Measurements from ENCODE around the gene SH2D3C.
"Not testable (repeated sequence)": the region's sequence is repeated elsewhere in the genome, so short reads cannot be mapped to it uniquely, and the experiment has no call there.

The SH2D3C gene

DNA sequence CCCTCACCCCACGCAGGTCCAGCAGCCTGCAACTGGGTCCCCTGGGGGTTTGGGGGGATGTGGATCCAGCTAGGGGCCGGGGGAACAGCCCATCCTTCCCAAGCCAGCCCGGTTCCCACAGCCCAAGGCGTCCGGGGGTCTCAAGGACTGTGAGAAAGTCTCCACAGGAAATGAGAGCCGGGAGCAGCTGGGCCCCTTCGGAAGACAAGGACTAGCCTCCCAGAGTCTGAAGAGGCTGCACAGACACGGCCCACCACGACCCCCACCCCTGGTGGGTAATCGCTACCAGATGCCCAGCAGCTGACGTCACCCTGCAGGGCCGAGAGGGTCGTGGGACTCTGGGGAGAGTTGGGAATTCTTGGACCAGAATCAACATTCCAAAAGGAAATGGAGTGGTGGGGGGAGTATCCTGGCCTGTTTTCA lies 10.5 kb downstream of the SH2D3C start:
- no peak for ATAC-seq
- Mint-ChIP-seq H3K27me3 (no peaks in the 10 kb centered on the region), H3K4me3 (no peak overlapping the region), H3K36me3 (peaks cover 56% of the 10 kb centered on the region), H3K4me1 (peaks cover 92% of the 10 kb centered on the region), H3K27ac (peak overlapping the region; percentile 88), H3K9me3 (no peaks in the 10 kb centered on the region)

DNA sequence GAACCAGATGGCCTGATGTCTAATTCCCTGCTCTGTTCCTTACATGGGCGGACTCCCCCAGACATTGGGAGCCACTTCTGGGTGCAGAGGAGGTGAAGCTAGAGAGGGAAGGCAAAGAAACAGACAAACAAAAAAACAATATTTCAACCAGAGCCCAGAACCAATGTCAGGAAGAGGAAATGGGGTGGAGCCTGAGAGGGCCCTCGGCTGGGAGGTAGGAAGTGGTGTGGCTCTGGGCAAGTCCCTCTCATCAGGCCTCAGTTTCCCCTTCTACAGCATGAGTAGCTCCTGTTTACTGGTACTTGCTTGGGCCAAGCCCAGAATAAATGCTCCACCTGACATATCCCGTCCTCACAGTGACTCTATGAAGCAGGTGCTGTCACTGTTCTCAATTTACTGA lies 11.1 kb downstream of the SH2D3C start:
- no peak for ATAC-seq
- no peaks in the 10 kb centered on the region for H3K27me3 Mint-ChIP-seq
- H3K9me3 Mint-ChIP-seq = no peaks in the 10 kb centered on the region
- peaks cover 59% of the 10 kb centered on the region for H3K36me3 Mint-ChIP-seq
- H3K27ac Mint-ChIP-seq = peak overlapping the region; percentile 88
- H3K4me3 Mint-ChIP-seq = peak overlapping the region; percentile 25
- peaks cover 95% of the 10 kb centered on the region for H3K4me1 Mint-ChIP-seq

DNA sequence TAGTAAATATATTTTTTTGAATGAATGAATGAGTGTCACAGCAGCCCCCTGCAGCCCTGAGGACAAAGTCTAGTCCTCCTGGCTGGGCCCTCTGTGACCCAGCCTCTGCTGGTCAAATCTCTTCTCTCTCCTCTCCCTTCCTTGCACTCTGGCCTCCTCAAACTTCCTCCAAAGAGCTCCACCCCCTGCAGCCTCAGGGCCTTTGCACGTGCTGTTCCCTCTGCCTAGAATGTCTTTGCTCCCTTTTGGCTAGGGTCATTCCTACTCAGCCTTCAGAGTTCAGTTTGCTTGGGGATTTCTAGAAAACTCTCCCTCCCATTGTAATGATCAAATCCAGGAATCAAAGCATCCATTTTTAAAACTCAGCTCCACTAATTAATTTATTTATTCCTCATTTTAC lies 13.0 kb downstream of the SH2D3C start:
- H3K4me3 Mint-ChIP-seq = no peak overlapping the region
- peaks cover 64% of the 10 kb centered on the region for H3K36me3 Mint-ChIP-seq
- H3K27ac Mint-ChIP-seq = peak overlapping the region; percentile 88
- no peak for ATAC-seq
- H3K4me1 Mint-ChIP-seq = peaks cover 81% of the 10 kb centered on the region
- H3K27me3 Mint-ChIP-seq = no peaks in the 10 kb centered on the region
- H3K9me3 Mint-ChIP-seq = no peaks in the 10 kb centered on the region

DNA sequence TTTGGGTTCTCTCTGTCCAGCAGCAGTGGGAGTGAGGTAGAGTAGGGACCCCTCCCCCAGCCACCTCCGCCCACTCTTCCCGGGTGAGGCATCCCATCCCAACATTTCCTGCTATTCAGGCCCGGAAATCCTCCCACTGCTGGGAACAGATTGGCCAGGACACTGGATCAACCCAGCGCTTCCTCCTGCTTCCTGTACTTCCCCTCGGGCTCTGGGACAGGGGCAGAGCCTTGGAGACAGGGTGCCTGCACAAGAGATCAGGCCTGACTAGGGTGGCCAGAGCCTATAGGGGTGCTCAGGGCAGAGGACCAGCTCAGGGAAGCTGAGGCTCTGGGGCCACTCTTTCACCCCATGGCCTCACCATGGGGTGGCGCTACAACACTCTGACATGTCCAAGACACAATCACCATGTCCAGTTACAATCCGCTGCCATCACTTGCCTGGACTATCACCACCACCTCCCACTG lies 14.5 kb downstream of the SH2D3C start:
- H3K27ac Mint-ChIP-seq = peak overlapping the region; percentile 78
- H3K27me3 Mint-ChIP-seq = no peaks in the 10 kb centered on the region
- no peak overlapping the region for H3K4me3 Mint-ChIP-seq
- H3K4me1 Mint-ChIP-seq = peaks cover 66% of the 10 kb centered on the region
- H3K9me3 Mint-ChIP-seq = no peaks in the 10 kb centered on the region
- peaks cover 62% of the 10 kb centered on the region for H3K36me3 Mint-ChIP-seq
- no peak for ATAC-seq

DNA sequence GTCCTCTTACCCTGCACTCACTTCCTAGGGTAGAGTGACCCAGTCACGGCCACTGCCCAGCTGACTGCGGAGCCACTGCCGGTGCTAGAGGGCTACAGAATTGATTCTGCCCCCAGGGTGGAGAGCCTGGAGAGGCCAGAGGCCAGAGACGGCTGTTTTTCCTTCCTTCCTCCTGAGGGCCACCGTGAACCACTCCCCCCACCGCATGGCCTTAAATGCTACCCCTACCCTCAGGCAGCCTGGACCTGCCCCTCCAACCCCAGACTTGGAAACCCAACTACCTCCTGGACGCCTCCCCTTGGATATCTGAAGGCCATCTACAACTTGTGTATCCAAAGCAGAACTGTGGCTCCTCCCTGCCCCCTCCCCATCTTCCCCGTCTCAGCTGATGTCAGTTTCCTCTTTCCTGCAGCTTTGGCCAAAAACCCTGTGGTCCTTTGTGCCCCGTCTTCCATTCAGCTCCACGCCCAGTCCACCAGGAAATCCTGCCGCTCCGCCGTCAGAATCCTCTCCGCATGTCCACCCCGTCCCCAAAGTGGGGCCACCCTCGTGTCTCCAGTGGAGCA lies 16.3 kb downstream of the SH2D3C start:
- H3K36me3 Mint-ChIP-seq = peaks cover 60% of the 10 kb centered on the region
- no peaks in the 10 kb centered on the region for H3K27me3 Mint-ChIP-seq
- peak overlapping the region; percentile 78 for H3K27ac Mint-ChIP-seq
- no peak overlapping the region for H3K4me3 Mint-ChIP-seq
- ATAC-seq = no peak
- H3K4me1 Mint-ChIP-seq = peaks cover 57% of the 10 kb centered on the region
- no peaks in the 10 kb centered on the region for H3K9me3 Mint-ChIP-seq

GRCh38 chr9:127761491-127761956 lies 16.9 kb downstream of the SH2D3C start:
- Mint-ChIP-seq H3K36me3 (peaks cover 53% of the 10 kb centered on the region), H3K4me1 (peaks cover 50% of the 10 kb centered on the region)

DNA sequence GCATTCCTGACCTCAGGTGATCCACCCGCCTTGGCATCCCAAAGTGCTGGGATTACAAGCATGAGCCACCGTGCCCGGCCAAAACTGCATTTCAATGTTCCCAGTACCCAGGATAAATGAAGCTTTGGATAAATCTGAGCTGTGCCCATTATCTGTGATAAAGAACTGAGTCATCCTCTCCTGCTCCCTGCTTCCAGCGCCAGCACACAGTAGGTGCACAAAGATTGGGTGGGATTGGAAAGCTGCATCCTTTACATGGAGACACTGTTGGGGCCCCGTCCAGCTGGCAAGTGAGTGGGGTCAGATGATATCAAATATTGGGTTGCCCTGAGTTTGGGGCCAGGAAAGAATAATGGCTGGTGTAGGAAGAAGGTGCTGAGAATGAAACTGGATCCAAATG lies 17.4 kb downstream of the SH2D3C start:
- Mint-ChIP-seq H3K27me3 (no peaks in the 10 kb centered on the region), H3K36me3 (peaks cover 49% of the 10 kb centered on the region), H3K27ac (peak overlapping the region; percentile 78), H3K4me1 (peaks cover 45% of the 10 kb centered on the region), H3K4me3 (no peak overlapping the region), H3K9me3 (no peaks in the 10 kb centered on the region)
- ATAC-seq = no peak

More at GRCh38 chr9:127761491-127761956, 16.9 kb downstream of the SH2D3C start:
- no peaks in the 10 kb centered on the region for H3K27me3 Mint-ChIP-seq
- H3K4me3 Mint-ChIP-seq = no peak overlapping the region
- no peak for ATAC-seq
- peak overlapping the region; percentile 78 for H3K27ac Mint-ChIP-seq
- H3K9me3 Mint-ChIP-seq = no peaks in the 10 kb centered on the region

DNA sequence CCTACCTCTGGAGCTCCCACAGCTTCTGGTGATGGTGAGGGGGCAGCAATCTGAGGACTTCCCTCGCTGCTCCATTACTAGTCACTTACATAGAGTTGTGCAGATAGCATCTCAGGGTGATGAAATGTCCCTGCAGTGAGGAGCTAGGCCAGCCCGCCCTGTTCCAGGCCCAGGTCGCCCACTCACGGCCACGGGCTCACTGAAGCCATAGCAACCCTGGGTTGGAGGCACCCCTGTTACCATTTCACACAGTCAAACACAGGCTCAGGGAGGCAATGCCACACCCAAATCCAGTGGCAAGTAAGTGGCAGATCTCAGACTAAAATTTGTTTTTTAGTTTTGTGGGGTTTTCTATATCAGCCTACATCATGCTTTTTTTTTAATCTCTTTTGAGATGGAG lies 19.6 kb downstream of the SH2D3C start:
- H3K36me3 Mint-ChIP-seq = peaks cover 27% of the 10 kb centered on the region
- H3K27me3 Mint-ChIP-seq = no peaks in the 10 kb centered on the region
- H3K4me1 Mint-ChIP-seq = peaks cover 24% of the 10 kb centered on the region
- ATAC-seq = no peak
- H3K9me3 Mint-ChIP-seq = no peaks in the 10 kb centered on the region
- H3K27ac Mint-ChIP-seq = peak overlapping the region; percentile 32
- no peak overlapping the region for H3K4me3 Mint-ChIP-seq

GRCh38 chr9:127756776-127757175 lies 21.7 kb downstream of the SH2D3C start:
- H3K4me1 Mint-ChIP-seq = peaks cover 17% of the 10 kb centered on the region
- not testable (repeated sequence) for H3K9me3 Mint-ChIP-seq, ATAC-seq, H3K4me3 Mint-ChIP-seq, H3K27me3 Mint-ChIP-seq, H3K27ac Mint-ChIP-seq
- peaks cover 12% of the 10 kb centered on the region for H3K36me3 Mint-ChIP-seq

DNA sequence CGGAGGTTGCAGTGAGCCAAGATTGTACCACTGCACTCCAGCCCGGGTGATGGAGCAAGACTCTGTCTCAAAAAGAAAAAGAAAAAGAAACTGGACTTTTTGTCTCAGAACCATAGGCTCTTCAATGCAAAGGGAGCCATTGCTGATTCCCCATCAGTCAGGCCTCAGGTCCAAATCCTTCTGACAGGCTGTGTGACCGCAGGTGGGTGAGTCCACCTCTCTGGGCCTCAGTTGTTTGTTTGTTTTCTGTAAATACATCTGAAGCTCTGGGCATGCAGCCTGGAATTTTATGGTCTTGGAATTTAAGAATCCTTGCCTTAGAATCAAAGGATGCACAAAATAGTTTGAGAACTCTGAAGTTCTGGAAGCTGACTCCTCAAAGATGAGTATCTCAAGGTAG lies 22.2 kb downstream of the SH2D3C start:
- no peaks in the 10 kb centered on the region for H3K27me3 Mint-ChIP-seq
- H3K36me3 Mint-ChIP-seq = peaks cover 14% of the 10 kb centered on the region
- H3K27ac Mint-ChIP-seq = no peak overlapping the region
- no peaks in the 10 kb centered on the region for H3K9me3 Mint-ChIP-seq
- H3K4me1 Mint-ChIP-seq = peaks cover 17% of the 10 kb centered on the region
- no peak overlapping the region for H3K4me3 Mint-ChIP-seq
- no peak for ATAC-seq

GRCh38 chr9:127755061-127756060 lies 23.1 kb downstream of the SH2D3C start:
- no peaks in the 10 kb centered on the region for H3K27me3 Mint-ChIP-seq
- peaks cover 17% of the 10 kb centered on the region for H3K4me1 Mint-ChIP-seq
- no peak overlapping the region for H3K4me3 Mint-ChIP-seq
- peaks cover 23% of the 10 kb centered on the region for H3K36me3 Mint-ChIP-seq
- peak; percentile 61 for ATAC-seq
- H3K9me3 Mint-ChIP-seq = no peaks in the 10 kb centered on the region
- no peak overlapping the region for H3K27ac Mint-ChIP-seq

- no peaks in the 10 kb centered on the region for H3K9me3 Mint-ChIP-seq
- H3K4me1 Mint-ChIP-seq = peaks cover 17% of the 10 kb centered on the region
- no peak overlapping the region for H3K4me3 Mint-ChIP-seq
- H3K36me3 Mint-ChIP-seq = peaks cover 25% of the 10 kb centered on the region
- no peak overlapping the region for H3K27ac Mint-ChIP-seq
- peak; percentile 47 for ATAC-seq
- no peaks in the 10 kb centered on the region for H3K27me3 Mint-ChIP-seq
Observed at GRCh38 chr9:127754099-127755060, 24.1 kb downstream of the SH2D3C start.

DNA sequence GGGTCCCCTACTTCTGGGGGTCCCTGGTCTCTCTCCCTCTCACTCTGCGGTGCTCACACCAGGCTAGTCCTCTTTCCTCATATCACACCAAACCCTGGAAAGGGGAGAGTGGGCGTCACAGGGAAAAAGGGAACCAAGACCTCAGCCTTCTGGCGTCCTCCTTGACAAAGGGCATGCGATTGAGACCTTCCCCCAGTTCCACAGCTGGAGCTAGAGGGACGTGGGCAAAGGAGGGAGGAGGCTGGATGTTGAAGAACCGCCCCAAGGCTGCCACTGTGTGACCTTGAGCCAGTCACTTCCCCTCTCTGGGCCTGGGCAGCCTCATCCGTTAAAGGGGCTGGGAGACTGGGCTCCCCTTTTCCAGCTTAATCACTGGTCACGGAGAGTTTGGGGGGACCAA lies 24.8 kb downstream of the SH2D3C start:
- ATAC-seq = no peak
- Mint-ChIP-seq H3K4me1 (peaks cover 13% of the 10 kb centered on the region), H3K4me3 (no peak overlapping the region), H3K27me3 (no peaks in the 10 kb centered on the region), H3K9me3 (no peaks in the 10 kb centered on the region), H3K27ac (no peak overlapping the region), H3K36me3 (peaks cover 24% of the 10 kb centered on the region)

GRCh38 chr9:127753148-127753547 lies 25.3 kb downstream of the SH2D3C start:
- Mint-ChIP-seq H3K4me3 (no peak overlapping the region), H3K4me1 (peaks cover 11% of the 10 kb centered on the region), H3K27ac (peak overlapping the region; percentile 29), H3K9me3 (no peaks in the 10 kb centered on the region), H3K27me3 (no peaks in the 10 kb centered on the region), H3K36me3 (peaks cover 24% of the 10 kb centered on the region)
- ATAC-seq = no peak
